IPS DF 19.7 (cell line): ENCODE measurements around the gene SDK1.

ENCODE experiments used
- DNase-seq: peaks from one replicate; pipeline ENCODE4 v3.0.0-alpha.2; 2013; ENCODE audit warnings: low read depth, low spot score

Gene SDK1

GRCh38 chr7:4127909-4128560, 827.0 kb downstream of the SDK1 start:
- DNase-seq, result no peak

DNA sequence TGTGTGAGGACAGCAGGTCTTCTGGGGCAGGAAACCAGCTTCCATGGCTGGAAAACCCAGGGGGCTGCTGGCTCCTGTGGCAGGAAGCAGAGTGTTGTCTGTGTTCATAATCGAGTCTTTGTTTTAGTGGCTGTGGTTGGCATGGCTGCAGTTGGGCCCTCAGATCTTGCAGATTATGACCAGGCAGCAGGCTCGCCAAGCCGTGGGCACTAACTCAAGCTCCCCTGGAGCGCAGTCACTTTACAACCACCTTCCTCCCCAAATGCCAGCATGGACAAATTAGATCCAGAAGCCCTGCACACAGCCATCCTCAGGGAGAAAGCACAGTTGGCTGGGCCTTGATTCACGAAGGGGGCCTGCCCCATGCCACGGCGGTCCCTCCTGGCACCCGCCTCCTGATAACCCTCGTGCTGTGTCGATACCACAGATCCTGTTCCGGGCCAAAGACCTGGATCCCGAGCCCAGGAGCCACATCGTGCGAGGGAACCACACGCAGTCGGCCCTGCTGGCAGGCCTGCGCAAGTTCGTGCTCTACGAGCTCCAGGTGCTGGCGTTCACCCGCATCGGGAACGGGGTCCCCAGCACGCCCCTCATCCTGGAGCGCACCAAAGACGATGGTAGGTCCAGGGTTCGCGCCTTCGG, 828.5 kb downstream of the SDK1 start:
- no peak for DNase-seq

DNA sequence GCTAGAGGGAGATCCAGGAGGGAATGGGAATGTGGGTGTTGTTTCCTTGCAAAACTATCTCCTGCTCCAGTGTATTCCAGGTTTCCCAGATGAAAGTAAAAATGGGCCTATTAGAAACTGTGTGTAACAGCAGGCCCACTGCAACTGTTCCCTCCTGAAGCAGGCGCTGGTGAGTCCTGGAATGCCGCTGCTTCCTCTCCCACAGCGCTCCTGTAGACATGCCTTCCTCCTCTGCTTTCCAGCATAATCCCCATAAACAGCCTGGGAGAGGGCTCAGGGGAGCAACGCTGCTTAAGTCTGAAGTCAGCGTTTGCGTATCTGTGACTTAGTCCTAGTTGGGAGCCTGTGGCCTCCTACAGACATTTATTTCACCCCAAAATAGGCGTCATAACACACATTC, 830.0 kb downstream of the SDK1 start:
- no peak for DNase-seq

GRCh38 chr7:4132221-4132620, 831.2 kb downstream of the SDK1 start:
- DNase-seq, result no peak

GRCh38 chr7:4133491-4134044, 832.5 kb downstream of the SDK1 start:
- DNase-seq, result no peak

GRCh38 chr7:4134204-4134603, 833.2 kb downstream of the SDK1 start:
- no peak for DNase-seq

GRCh38 chr7:4134631-4135030, 833.6 kb downstream of the SDK1 start:
- DNase-seq, result no peak

DNA sequence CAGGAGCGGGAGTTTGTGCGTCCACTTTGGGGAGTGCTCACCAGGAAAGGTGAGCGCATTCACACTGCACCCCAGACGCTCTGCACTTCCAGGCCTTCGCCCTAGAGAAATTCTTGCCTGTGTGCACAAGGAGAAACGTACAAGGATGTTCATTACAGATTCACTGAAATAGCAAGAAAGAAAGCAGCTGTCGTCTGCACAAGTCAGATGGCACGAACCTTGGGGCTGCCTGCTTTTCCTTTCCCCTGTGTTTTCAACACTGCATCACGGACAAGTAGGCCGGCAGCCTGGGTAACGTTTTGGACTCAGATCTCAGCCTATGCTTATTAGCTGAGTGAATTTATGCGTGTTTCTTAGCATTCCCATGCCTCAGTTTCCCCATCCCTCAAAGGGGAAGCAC, 834.2 kb downstream of the SDK1 start:
- DNase-seq, result no peak

- no peak for DNase-seq
These were observed 835.0 kb downstream of the SDK1 start for GRCh38 chr7:4136036-4136435.

DNA sequence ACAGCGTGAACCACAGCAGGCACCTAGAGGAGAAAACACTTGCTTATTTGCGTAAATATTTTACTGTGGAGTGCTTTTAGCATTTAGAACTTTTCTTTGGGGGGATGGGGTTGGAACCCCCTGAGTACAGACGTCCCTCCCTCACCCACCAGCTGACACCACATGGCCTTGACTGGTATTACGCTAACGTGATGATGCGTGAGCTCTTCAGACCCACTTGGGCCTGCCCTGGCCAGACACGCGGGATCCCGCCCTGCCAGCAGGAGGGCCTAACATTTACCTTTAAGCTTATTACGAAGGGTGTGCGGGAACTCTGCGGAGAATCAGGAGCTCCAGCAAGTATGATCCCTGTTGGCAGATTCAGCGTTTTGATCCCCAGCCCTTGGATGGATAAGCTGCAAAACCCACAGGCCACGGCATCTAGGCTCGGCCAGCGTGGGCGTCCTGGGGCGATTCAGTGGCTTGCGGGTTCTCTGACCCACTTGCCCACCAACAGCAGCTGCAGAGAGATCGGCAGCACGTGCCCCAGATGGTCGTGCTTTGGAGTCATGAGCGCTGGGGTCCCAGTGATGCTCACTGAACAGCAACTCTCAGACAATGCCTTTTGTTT, 835.6 kb downstream of the SDK1 start:
- DNase-seq, result no peak

DNA sequence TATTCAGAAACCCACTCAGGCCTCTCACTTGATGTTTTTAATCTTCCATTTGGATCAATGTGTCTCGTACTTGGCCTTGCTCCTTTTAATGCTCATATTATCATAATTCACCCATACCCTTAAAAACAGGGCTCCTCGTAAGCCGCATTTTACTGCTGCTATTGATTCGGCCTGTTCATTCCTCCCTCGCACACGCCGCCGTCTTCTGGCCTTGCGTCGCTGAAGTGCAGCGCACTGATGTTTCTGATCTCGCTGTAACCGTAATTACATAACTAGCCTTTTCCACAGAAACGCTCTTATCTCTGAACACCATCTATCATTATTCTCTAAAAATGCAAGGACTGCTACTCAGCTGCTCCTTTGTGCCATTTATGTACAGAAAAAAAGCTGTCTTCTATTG, 836.5 kb downstream of the SDK1 start:
- DNase-seq, result no peak

DNA sequence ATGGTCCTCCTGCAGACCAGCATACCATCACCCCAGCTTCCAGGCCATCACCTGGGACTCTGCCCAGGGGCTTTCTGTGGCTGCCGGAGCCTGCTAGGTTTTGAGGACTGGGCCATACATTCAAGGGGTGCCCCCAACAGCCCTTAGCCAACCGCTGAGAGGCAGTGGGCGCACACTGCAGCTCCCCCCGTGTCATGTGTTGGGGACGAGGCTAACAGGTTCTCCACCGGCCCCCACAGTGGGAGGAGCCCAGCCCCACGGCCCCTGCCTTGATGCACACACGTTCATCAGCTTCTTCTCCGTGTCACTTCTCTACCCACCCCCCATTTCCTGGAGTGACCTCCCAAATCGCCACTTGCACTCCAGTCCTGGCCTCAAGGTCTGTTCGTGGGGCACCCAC, 837.8 kb downstream of the SDK1 start:
- DNase-seq, result no peak

- DNase-seq, result no peak
These were observed 838.9 kb downstream of the SDK1 start for GRCh38 chr7:4139656-4140625.

- DNase-seq, result no peak
These were observed 839.9 kb downstream of the SDK1 start for GRCh38 chr7:4140933-4141332.

GRCh38 chr7:4143006-4143405, 842.0 kb downstream of the SDK1 start:
- no peak for DNase-seq

GRCh38 chr7:4143511-4144171, 842.6 kb downstream of the SDK1 start:
- no peak for DNase-seq

DNA sequence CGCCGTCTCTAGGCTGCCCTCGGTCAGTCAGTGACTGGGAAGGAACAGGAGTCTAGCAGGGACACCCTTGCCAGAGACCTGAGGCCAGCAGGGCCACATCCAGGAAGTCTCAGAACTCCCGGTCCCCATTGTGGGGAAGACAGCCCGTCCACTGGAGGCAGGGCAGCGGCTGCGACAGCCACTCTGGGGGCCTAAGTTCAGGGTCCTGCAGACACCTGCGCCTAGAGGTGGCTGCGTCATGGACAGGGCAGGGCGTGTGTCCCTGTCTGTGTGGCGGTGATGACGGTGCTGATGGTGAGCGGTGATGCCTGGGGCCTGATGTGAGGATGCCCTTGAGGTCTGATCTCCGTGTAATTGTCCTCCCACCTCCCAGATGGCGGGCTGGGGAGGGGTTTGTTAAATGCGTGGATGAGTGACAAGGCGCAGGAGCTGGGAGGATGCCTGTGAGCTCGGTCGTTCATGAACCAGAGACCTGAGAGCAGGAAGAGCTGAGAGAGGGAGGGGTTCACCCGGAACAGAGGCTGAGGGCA, 843.2 kb downstream of the SDK1 start:
- DNase-seq, result no peak

GRCh38 chr7:4144811-4145510, 843.9 kb downstream of the SDK1 start:
- no peak for DNase-seq

GRCh38 chr7:4145576-4145975, 844.5 kb downstream of the SDK1 start:
- no peak for DNase-seq

DNA sequence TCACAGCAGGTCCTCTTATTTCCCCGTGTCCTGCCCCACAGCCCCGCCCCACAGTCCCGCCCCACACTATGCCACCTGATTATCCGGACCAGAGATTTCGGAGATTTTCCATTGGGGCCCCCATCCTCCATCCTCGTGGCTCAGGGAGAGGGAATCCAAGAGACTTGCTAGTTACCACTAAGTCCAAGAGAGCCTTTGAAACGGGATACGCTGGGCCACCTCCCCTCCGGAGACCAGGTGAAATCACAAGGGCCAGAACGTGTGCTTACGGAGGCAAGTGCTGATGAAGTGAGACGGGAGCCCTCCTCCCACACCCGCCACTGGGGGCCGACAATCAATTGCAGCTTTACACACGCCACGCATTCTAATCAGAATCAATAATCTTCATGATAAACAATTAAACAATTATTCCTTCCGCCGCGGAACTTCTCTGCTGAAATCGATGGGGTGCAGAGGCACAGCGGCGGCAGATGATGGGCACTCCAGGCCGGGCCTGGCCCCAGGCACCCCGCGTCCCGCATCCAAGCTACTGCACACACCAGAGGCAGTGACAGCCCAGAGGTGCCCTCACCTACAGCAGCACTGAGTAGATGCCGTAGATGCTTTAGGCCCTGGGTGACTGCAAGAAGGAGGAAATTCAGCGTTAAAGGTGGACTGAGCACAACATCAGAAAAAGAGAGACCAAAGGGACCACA, 847.0 kb downstream of the SDK1 start:
- DNase-seq, result no peak
